Erythroblast (primary cell): ENCODE measurements around the gene DIAPH2.

Experiments
- GATA1 ChIP-seq: IDR thresholded peaks from 2 replicates; pipeline ENCODE4 v1.6.1; 2011; ENCODE audit warnings: low read depth, mild to moderate bottlenecking, control low read depth, low read length, moderate library complexity
- POLR2A ChIP-seq: IDR thresholded peaks from 2 replicates; pipeline ENCODE4 v1.6.1; 2011; ENCODE audit warnings: mild to moderate bottlenecking, low read length

DNA sequence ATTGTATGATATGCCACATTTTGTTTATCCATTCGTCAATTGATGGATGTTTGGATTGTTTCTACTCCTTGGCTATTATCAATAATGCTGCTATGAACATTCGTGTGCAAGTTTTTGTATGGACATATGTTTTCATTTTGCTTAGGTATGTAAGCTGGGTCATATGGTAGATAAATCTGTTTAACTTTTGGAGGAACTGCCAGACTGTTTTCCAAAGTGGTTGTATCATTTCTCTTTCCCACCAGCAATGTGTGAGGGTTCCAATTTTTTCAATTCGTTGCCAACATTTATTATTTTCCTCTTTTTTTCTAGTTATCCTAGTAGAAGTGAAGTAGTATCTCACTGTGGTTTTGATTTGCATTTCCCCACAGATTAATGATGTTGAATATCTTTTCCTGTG lies 71.8 kb downstream of the DIAPH2 start:
- TF ChIP-seq POLR2A: no peak
- TF ChIP-seq GATA1: no peak
